ENCODE data around the gene XKR7.
"Not testable (repeated sequence)": the region's sequence is repeated elsewhere in the genome, so short reads cannot be mapped to it uniquely, and the experiment has no call there.

Gene XKR7

DNA sequence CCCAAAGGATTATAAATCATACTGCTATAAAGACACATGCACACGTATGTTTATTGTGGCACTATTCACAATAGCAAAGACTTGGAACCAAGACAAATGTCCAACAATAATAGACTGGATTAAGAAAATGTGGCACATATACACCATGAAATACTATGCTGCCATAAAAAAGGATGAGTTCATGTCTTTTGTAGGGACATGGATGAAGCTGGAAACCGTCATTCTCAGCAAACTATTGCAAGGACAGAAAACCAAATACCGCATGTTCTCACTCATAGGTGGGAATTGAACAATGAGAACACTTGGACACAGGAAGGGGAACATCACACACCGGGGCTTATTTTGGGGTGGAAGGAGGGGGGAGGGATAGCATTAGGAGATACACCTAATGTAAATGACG lies 46.5 kb upstream of the XKR7 start:
- not testable (repeated sequence) for H2AFZ ChIP-seq (ENCODE audit: low read depth, low read length); H3K9ac ChIP-seq (ENCODE audit: low read length); H3K23ac ChIP-seq (ENCODE audit: low read length in 2 of 2); H4K91ac ChIP-seq (ENCODE audit: low read length); H2AK5ac ChIP-seq (ENCODE audit: low read length, severe bottlenecking); H3K4me2 ChIP-seq (ENCODE audit: low read length, poor library complexity, severe bottlenecking); H3K27ac ChIP-seq (ENCODE audit: low read length, poor library complexity, severe bottlenecking); H2BK120ac ChIP-seq (ENCODE audit: low read depth, low read length); H3K79me1 ChIP-seq (replicated peaks; ENCODE audit: low read length, poor library complexity, severe bottlenecking); H3K4ac ChIP-seq (ENCODE audit: low read depth in 1 of 2, low read length in 2 of 2); H3K4me3 ChIP-seq (ENCODE audit: insufficient read depth in 1 of 2, low read depth in 1 of 2, low read length in 2 of 2); H4K8ac ChIP-seq (ENCODE audit: low read length); H3K18ac ChIP-seq (ENCODE audit: low read depth in 1 of 2, low read length in 2 of 2); H3K4me1 ChIP-seq (ENCODE audit: control insufficient read depth, insufficient read depth, low read depth, low read length); H2BK12ac ChIP-seq (ENCODE audit: low read length in 2 of 2); H3K9me3 ChIP-seq (ENCODE audit: control insufficient read depth, low read length); H2BK15ac ChIP-seq (ENCODE audit: low read depth, poor library complexity, severe bottlenecking); DNase-seq; H3K36me3 ChIP-seq (ENCODE audit: control insufficient read depth in 1 of 2, insufficient read depth in 2 of 2, low read depth in 1 of 2, low read length in 2 of 2); H2BK5ac ChIP-seq (ENCODE audit: low read depth, low read length, poor library complexity, severe bottlenecking); H3K14ac ChIP-seq (ENCODE audit: low read length in 2 of 2)
- H3K27me3 ChIP-seq (ENCODE audit: control insufficient read depth in 1 of 2, insufficient read depth in 1 of 2, low read length in 2 of 2) = peaks cover 60 to 86% of the 10 kb centered on the region in 2 experiments
- WGBS = 89% methylated on average over 1 of the region's 5 CpGs

DNA sequence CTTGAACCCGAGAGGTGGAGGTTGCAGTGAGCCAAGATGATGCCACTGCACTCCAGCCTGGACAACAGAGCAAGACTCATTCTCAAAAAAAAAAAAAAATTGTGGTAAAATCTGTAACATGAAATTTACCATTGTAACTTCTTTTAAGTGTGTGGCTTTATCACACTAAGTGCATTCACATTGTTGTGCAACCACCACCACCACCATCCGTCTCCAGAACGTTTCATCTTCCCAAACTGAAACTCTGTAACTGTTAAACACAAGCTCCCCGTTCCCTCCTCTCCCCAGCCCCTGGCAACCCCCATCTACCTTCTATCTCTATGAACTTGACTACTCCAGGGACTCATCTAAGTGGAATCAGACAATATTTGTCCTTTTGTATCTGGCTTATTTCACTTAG lies 45.8 kb upstream of the XKR7 start:
- no peak overlapping the region for H2BK12ac ChIP-seq (ENCODE audit: low read length in 2 of 2)
- no peak overlapping the region for H4K91ac ChIP-seq (ENCODE audit: low read length)
- H3K9me3 ChIP-seq (ENCODE audit: control insufficient read depth, low read length) = no peaks in the 10 kb centered on the region
- no peak overlapping the region for H3K18ac ChIP-seq (ENCODE audit: low read depth in 1 of 2, low read length in 2 of 2)
- H2AFZ ChIP-seq (ENCODE audit: low read depth, low read length) = no peak overlapping the region
- H3K4me3 ChIP-seq (ENCODE audit: insufficient read depth in 1 of 2, low read depth in 1 of 2, low read length in 2 of 2) = no peak overlapping the region
- no peaks in the 10 kb centered on the region for H3K36me3 ChIP-seq (ENCODE audit: control insufficient read depth in 1 of 2, insufficient read depth in 2 of 2, low read depth in 1 of 2, low read length in 2 of 2)
- H3K79me1 ChIP-seq (replicated peaks; ENCODE audit: low read length, poor library complexity, severe bottlenecking) = no peaks in the 10 kb centered on the region
- H3K4ac ChIP-seq (ENCODE audit: low read depth in 1 of 2, low read length in 2 of 2) = no peak overlapping the region
- no peak overlapping the region for H2BK120ac ChIP-seq (ENCODE audit: low read depth, low read length)
- no peak overlapping the region for H2AK5ac ChIP-seq (ENCODE audit: low read length, severe bottlenecking)
- H4K8ac ChIP-seq (ENCODE audit: low read length) = no peak overlapping the region
- WGBS = 65% methylated on average over 4 of the region's 4 CpGs
- H3K27me3 ChIP-seq (ENCODE audit: control insufficient read depth in 1 of 2, insufficient read depth in 1 of 2, low read length in 2 of 2) = peaks cover 53 to 85% of the 10 kb centered on the region in 2 experiments
- H3K14ac ChIP-seq (ENCODE audit: low read length in 2 of 2) = no peak overlapping the region
- H3K23ac ChIP-seq (ENCODE audit: low read length in 2 of 2) = no peak overlapping the region
- H3K4me1 ChIP-seq (ENCODE audit: control insufficient read depth, insufficient read depth, low read depth, low read length) = peaks cover 2% of the 10 kb centered on the region
- H3K4me2 ChIP-seq (ENCODE audit: low read length, poor library complexity, severe bottlenecking) = no peak overlapping the region
- DNase-seq = no peak
- H3K9ac ChIP-seq (ENCODE audit: low read length) = no peak overlapping the region
- no peak overlapping the region for H3K27ac ChIP-seq (ENCODE audit: low read length, poor library complexity, severe bottlenecking)
- H2BK15ac ChIP-seq (ENCODE audit: low read depth, poor library complexity, severe bottlenecking) = no peak overlapping the region
- H2BK5ac ChIP-seq (ENCODE audit: low read depth, low read length, poor library complexity, severe bottlenecking) = no peak overlapping the region

DNA sequence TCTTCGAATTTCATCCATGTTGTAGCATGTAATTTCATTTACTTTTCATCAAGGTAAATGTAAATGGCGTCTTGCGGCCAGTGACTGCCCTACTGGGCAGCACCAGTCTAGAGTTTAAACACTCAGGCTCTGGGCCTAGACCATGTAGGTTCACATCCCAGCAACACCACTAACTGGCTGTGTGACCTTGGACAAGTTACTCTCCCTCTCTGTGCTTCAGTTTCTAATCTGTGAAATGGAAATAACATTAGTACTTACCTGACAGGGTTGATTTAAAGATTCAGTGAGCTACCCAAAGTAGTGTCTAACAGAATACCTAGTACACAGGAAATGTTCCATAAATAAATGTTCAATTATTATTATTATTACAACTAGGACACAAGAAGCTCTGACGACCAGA lies 45.4 kb upstream of the XKR7 start:
- H2AFZ ChIP-seq (ENCODE audit: low read depth, low read length) = no peak overlapping the region
- no peaks in the 10 kb centered on the region for H3K9me3 ChIP-seq (ENCODE audit: control insufficient read depth, low read length)
- DNase-seq = no peak
- H3K9ac ChIP-seq (ENCODE audit: low read length) = no peak overlapping the region
- no peak overlapping the region for H2BK12ac ChIP-seq (ENCODE audit: low read length in 2 of 2)
- no peak overlapping the region for H4K91ac ChIP-seq (ENCODE audit: low read length)
- no peak overlapping the region for H3K23ac ChIP-seq (ENCODE audit: low read length in 2 of 2)
- no peak overlapping the region for H2BK5ac ChIP-seq (ENCODE audit: low read depth, low read length, poor library complexity, severe bottlenecking)
- no peak overlapping the region for H3K14ac ChIP-seq (ENCODE audit: low read length in 2 of 2)
- H3K27me3 ChIP-seq (ENCODE audit: control insufficient read depth in 1 of 2, insufficient read depth in 1 of 2, low read length in 2 of 2) = peaks cover 49 to 82% of the 10 kb centered on the region in 2 experiments
- peaks cover 2% of the 10 kb centered on the region for H3K4me1 ChIP-seq (ENCODE audit: control insufficient read depth, insufficient read depth, low read depth, low read length)
- H3K4me2 ChIP-seq (ENCODE audit: low read length, poor library complexity, severe bottlenecking) = no peak overlapping the region
- no peak overlapping the region for H4K8ac ChIP-seq (ENCODE audit: low read length)
- WGBS = 74% methylated on average over 4 of the region's 4 CpGs
- no peak overlapping the region for H2BK15ac ChIP-seq (ENCODE audit: low read depth, poor library complexity, severe bottlenecking)
- no peak overlapping the region for H3K27ac ChIP-seq (ENCODE audit: low read length, poor library complexity, severe bottlenecking)
- H2BK120ac ChIP-seq (ENCODE audit: low read depth, low read length) = no peak overlapping the region
- no peak overlapping the region for H3K18ac ChIP-seq (ENCODE audit: low read depth in 1 of 2, low read length in 2 of 2)
- H3K79me1 ChIP-seq (replicated peaks; ENCODE audit: low read length, poor library complexity, severe bottlenecking) = no peaks in the 10 kb centered on the region
- H3K36me3 ChIP-seq (ENCODE audit: control insufficient read depth in 1 of 2, insufficient read depth in 2 of 2, low read depth in 1 of 2, low read length in 2 of 2) = no peaks in the 10 kb centered on the region
- no peak overlapping the region for H2AK5ac ChIP-seq (ENCODE audit: low read length, severe bottlenecking)
- H3K4ac ChIP-seq (ENCODE audit: low read depth in 1 of 2, low read length in 2 of 2) = no peak overlapping the region
- H3K4me3 ChIP-seq (ENCODE audit: insufficient read depth in 1 of 2, low read depth in 1 of 2, low read length in 2 of 2) = no peak overlapping the region

DNA sequence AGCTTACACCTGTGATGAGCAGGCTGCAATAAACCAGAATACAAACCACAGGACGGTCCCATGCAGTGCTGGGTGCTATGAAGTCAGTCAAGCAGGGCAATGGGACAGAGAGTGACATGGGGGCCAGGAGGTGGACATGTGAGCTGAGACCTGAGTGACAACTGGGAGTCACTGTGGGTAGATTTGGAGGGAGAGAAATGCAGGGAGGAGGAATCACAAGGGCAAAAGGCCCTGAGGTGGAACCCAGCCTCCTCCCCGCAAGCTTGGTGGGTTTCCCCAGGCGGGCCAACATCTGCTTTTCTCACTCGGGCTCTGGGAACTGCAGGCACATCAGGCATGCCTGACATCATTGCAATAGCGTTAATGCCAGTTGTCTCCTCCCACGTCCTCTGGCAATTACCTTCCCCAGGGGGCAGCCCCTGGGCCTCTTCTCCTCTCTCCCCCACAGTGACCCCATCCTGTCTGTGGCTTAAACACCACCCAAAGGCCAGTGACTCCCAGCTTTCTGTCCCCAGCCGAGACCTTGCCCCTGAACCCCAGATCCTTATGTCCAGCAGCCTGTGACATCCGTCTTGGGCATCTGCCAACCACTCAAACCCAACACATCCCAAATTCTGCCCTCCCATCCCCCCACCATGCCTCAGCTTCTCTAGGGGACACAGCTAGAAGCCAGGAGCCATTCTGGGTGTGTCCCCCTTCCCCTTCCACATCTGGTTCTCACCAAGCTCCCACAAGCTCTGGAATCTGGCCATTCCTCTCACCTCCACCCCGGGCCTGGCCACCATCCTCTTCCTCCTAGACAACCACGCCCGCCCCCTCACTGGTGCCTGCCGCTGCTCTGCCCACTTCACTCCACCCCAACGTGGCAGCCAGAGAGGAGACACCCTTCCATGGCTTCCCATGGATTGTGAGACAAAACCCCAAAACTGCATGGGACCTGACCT lies 44.3 kb upstream of the XKR7 start:
- no peak overlapping the region for H2BK12ac ChIP-seq (ENCODE audit: low read length in 2 of 2)
- H3K4me1 ChIP-seq (ENCODE audit: control insufficient read depth, insufficient read depth, low read depth, low read length) = peaks cover 2% of the 10 kb centered on the region
- no peak for DNase-seq
- no peak overlapping the region for H3K4me2 ChIP-seq (ENCODE audit: low read length, poor library complexity, severe bottlenecking)
- no peak overlapping the region for H4K91ac ChIP-seq (ENCODE audit: low read length)
- H3K4me3 ChIP-seq (ENCODE audit: insufficient read depth in 1 of 2, low read depth in 1 of 2, low read length in 2 of 2) = no peak overlapping the region
- H3K14ac ChIP-seq (ENCODE audit: low read length in 2 of 2) = peak overlapping the region in 1 of 2 experiments; percentile 23
- H3K27me3 ChIP-seq (ENCODE audit: control insufficient read depth in 1 of 2, insufficient read depth in 1 of 2, low read length in 2 of 2) = peaks cover 42 to 72% of the 10 kb centered on the region in 2 experiments
- H3K23ac ChIP-seq (ENCODE audit: low read length in 2 of 2) = no peak overlapping the region
- 63% methylated on average over 13 of the region's 13 CpGs for WGBS
- no peak overlapping the region for H2BK120ac ChIP-seq (ENCODE audit: low read depth, low read length)
- no peaks in the 10 kb centered on the region for H3K9me3 ChIP-seq (ENCODE audit: control insufficient read depth, low read length)
- H3K9ac ChIP-seq (ENCODE audit: low read length) = no peak overlapping the region
- H4K8ac ChIP-seq (ENCODE audit: low read length) = no peak overlapping the region
- no peaks in the 10 kb centered on the region for H3K79me1 ChIP-seq (replicated peaks; ENCODE audit: low read length, poor library complexity, severe bottlenecking)
- no peak overlapping the region for H2AK5ac ChIP-seq (ENCODE audit: low read length, severe bottlenecking)
- H3K27ac ChIP-seq (ENCODE audit: low read length, poor library complexity, severe bottlenecking) = no peak overlapping the region
- H2AFZ ChIP-seq (ENCODE audit: low read depth, low read length) = no peak overlapping the region
- H3K36me3 ChIP-seq (ENCODE audit: control insufficient read depth in 1 of 2, insufficient read depth in 2 of 2, low read depth in 1 of 2, low read length in 2 of 2) = no peaks in the 10 kb centered on the region
- H2BK5ac ChIP-seq (ENCODE audit: low read depth, low read length, poor library complexity, severe bottlenecking) = no peak overlapping the region
- H3K18ac ChIP-seq (ENCODE audit: low read depth in 1 of 2, low read length in 2 of 2) = no peak overlapping the region
- H2BK15ac ChIP-seq (ENCODE audit: low read depth, poor library complexity, severe bottlenecking) = no peak overlapping the region
- H3K4ac ChIP-seq (ENCODE audit: low read depth in 1 of 2, low read length in 2 of 2) = no peak overlapping the region
